ENCODE measurements around the gene TSPAN4. TPM values are rescaled to one million over a fixed set of nuclear protein-coding genes. Genes with fewer than 3 reads are reported as not detected.

TSPAN4 gene
- total RNA-seq, 1 experiment from 2014 or later: 43.6 TPM

DNA sequence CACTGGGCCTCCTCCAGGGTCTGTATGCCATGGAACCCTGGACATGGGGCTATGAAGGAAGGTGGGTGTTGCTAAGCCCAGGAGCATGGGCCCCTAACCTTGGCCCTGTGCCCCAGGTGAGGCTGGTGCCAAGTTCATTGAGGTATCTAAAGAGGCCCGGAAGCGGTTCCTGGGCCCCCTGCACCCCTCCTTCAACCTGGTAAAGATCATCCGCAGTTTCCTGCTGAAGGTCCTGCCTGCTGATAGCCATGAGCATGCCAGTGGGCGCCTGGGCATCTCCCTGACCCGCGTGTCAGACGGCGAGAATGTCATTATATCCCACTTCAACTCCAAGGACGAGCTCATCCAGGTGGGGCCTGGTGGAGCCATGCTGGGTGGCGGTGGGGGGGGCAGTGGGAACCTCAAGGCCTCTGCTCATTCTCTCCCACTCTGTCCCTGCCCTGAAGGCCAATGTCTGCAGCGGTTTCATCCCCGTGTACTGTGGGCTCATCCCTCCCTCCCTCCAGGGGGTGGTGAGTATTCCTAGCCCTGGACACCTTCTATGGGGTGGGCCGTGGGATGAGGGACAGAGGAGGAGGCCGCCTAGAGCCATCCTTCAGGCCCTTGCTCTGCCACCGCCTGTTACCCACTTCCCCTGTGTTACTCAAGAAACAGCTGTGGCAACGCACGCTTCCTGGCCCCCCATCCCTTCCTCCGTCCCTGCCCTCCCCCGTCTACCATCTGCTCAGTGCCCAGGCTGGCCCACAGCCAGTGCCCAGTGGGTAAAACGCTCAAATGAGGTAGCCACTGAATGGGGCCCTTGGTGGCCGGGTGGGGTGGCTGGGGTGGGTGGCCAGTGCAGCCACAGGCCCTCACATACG lies 20.9 kb upstream of the TSPAN4 start:
- H3K9me2 ChIP-seq (ENCODE audit: insufficient read depth): no peaks in the 10 kb centered on the region
- intact Hi-C loops (cut with micrococcal nuclease; ENCODE audit: unreplicated experiment): no loop called here
- peaks cover 19% of the 10 kb centered on the region for H3K79me2 ChIP-seq (ENCODE audit: low read depth)
- POLR2A ChIA-PET (ENCODE audit: unreplicated experiment): interaction anchor here (0.7 kb wide), 1 partner anchor 13 kb away, joined by 13 read pairs; no protein-coding TSS in a partner anchor
- peaks cover 30% of the 10 kb centered on the region; the same call in 1 of the 2 replicates for H3F3A ChIP-seq (ENCODE audit: insufficient read depth, low read depth)
- H3K27me3 ChIP-seq (ENCODE audit: insufficient read depth, low read depth): no peaks in the 10 kb centered on the region
- peak overlapping the region; percentile 84; the same call in 1 of the 2 replicates for H3K4me3 ChIP-seq
- H2AFZ ChIP-seq: no peak overlapping the region
- no TSS peak for BruUV-seq (replicated peaks)
- peaks cover 31% of the 10 kb centered on the region for H3K4me1 ChIP-seq (replicated peaks; ENCODE audit: insufficient read depth)
- H3K27ac ChIP-seq: no peak overlapping the region
- no peaks in the 10 kb centered on the region for H3K9me3 ChIP-seq (ENCODE audit: insufficient read depth, low read depth)
- CTCF ChIA-PET: no interaction called here
- H4K20me1 ChIP-seq (ENCODE audit: insufficient read depth): peaks cover 26% of the 10 kb centered on the region
- H3K4me2 ChIP-seq: peak overlapping the region; percentile 90
- peak in 1 of 2 experiments; percentile 30 for DNase-seq
- TF ChIP-seq EZH2 (IDR thresholded peaks at IDR 0.05; ENCODE audit: low read depth): no peak
- H3K36me3 ChIP-seq (ENCODE audit: low read depth): no peaks in the 10 kb centered on the region

- no peak overlapping the region for H3K4me3 ChIP-seq
- H3K4me1 ChIP-seq (replicated peaks; ENCODE audit: insufficient read depth): peaks cover 33% of the 10 kb centered on the region
- POLR2A ChIA-PET (ENCODE audit: unreplicated experiment): no interaction called here
- CTCF ChIA-PET: no interaction called here
- no peaks in the 10 kb centered on the region for H3K27me3 ChIP-seq (ENCODE audit: insufficient read depth, low read depth)
- no peak for TF ChIP-seq EZH2 (IDR thresholded peaks at IDR 0.05; ENCODE audit: low read depth)
- no peak for TF ChIP-seq CTCF (conservative IDR thresholded peaks at IDR 0.05)
- no TSS peak for BruUV-seq (replicated peaks)
- no peaks in the 10 kb centered on the region for H3K36me3 ChIP-seq (ENCODE audit: low read depth)
- H2AFZ ChIP-seq: no peak overlapping the region
- intact Hi-C loops (cut with micrococcal nuclease; ENCODE audit: unreplicated experiment): no loop called here
- H3K9me2 ChIP-seq (ENCODE audit: insufficient read depth): no peaks in the 10 kb centered on the region
- no peak overlapping the region for H3K27ac ChIP-seq
- peaks cover 19% of the 10 kb centered on the region; the same call in 1 of the 2 replicates for H3F3A ChIP-seq (ENCODE audit: insufficient read depth, low read depth)
- no peaks in the 10 kb centered on the region for H3K9me3 ChIP-seq (ENCODE audit: insufficient read depth, low read depth)
- no peak overlapping the region for H3K4me2 ChIP-seq
- H3K79me2 ChIP-seq (ENCODE audit: low read depth): peaks cover 19% of the 10 kb centered on the region
- H4K20me1 ChIP-seq (ENCODE audit: insufficient read depth): peaks cover 26% of the 10 kb centered on the region
- DNase-seq: peak in 1 of 2 experiments; percentile 2
These were observed 19.0 kb upstream of the TSPAN4 start for GRCh38 chr11:823441-824291.

DNA sequence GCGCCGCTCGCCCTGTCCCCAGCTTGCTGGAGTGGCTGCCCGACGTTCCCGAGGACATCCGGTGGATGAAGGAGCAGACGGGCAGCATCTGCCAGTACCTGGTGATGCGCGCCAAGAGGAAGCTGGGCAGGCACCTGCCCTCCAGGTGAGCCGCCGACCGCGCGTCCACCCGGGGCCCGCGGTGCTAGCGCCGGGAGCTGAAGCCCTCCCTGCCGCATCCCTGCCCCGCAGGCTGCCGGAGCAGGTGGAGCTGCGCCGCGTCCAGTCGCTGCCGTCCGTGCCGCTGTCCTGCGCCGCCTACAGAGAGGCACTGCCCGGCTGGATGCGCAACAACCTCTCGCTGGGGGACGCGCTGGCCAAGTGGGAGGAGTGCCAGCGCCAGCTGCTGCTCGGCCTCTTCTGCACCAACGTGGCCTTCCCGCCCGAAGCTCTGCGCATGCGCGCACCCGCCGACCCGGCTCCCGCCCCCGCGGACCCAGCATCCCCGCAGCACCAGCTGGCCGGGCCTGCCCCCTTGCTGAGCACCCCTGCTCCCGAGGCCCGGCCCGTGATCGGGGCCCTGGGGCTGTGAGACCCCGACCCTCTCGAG lies 18.3 kb upstream of the TSPAN4 start:
- Histone ChIP-seq H3F3A (ENCODE audit: insufficient read depth, low read depth) (peaks cover 14% of the 10 kb centered on the region; the same call in 1 of the 2 replicates), H3K4me1 (replicated peaks; ENCODE audit: insufficient read depth) (peaks cover 33% of the 10 kb centered on the region), H3K9me2 (ENCODE audit: insufficient read depth) (no peaks in the 10 kb centered on the region), H4K20me1 (ENCODE audit: insufficient read depth) (peaks cover 26% of the 10 kb centered on the region), H3K9me3 (ENCODE audit: insufficient read depth, low read depth) (no peaks in the 10 kb centered on the region), H3K36me3 (ENCODE audit: low read depth) (no peaks in the 10 kb centered on the region), H3K4me3 (no peak overlapping the region), H3K79me2 (ENCODE audit: low read depth) (peaks cover 19% of the 10 kb centered on the region), H2AFZ (no peak overlapping the region), H3K27ac (no peak overlapping the region), H3K4me2 (no peak overlapping the region), H3K27me3 (ENCODE audit: insufficient read depth, low read depth) (no peaks in the 10 kb centered on the region)
- DNase-seq: no peak
- BruUV-seq (replicated peaks): no TSS peak
- ChIA-PET POLR2A (ENCODE audit: unreplicated experiment) (no interaction called here), CTCF (no interaction called here)
- TF ChIP-seq CTCF (conservative IDR thresholded peaks at IDR 0.05) (no peak), EZH2 (IDR thresholded peaks at IDR 0.05; ENCODE audit: low read depth) (no peak)
- intact Hi-C loops (cut with micrococcal nuclease; ENCODE audit: unreplicated experiment): no loop called here

Measured in PC-9 (cell line).